Dermis microvascular lymphatic vessel endothelial cell (primary cell): ENCODE results near the gene FBXL16. TPM values are rescaled to one million over a fixed set of nuclear protein-coding genes. Genes with fewer than 3 reads are reported as not detected.
A peak's percentile ranks its signal among the peaks of the same experiment; 100 is the strongest.
"Not testable (repeated sequence)": the region's sequence is repeated elsewhere in the genome, so short reads cannot be mapped to it uniquely, and the experiment has no call there.

Experiments
- DNase-seq, 2 donors: peaks; one replicate each; pipeline versions ENCODE4 v3.0.0 to v3.0.0-alpha.2; 2010; ENCODE audit warnings: low read depth in 2 of 2
- total RNA-seq: library from RNA; depleted of rRNA; stranded (reverse); fragments of >200 nt; gene quantifications from 2 replicates; pipeline ENCODE4 v1.2.1, GENCODE V29; 2014

The FBXL16 gene
- total RNA-seq, 1 donor from 2014 or later, result under 0.01 TPM

- no peak for DNase-seq
Observed at GRCh38 chr16:692356-693108, 13.1 kb downstream of the FBXL16 start.

GRCh38 chr16:691242-691641 is 14.4 kb downstream of the FBXL16 start:
- DNase-seq, result not testable (repeated sequence)

GRCh38 chr16:689175-689897 is 16.3 kb downstream of the FBXL16 start:
- DNase-seq, result peak in 1 of 2 donors; percentile 17

- no peak for DNase-seq
Observed at GRCh38 chr16:687499-687898, 18.1 kb downstream of the FBXL16 start.

GRCh38 chr16:686459-687260 is 18.9 kb downstream of the FBXL16 start:
- no peak for DNase-seq

- DNase-seq, result peak; percentile 27 to 54
Observed at GRCh38 chr16:685967-686366, 19.6 kb downstream of the FBXL16 start.

- no peak for DNase-seq
Observed at GRCh38 chr16:684961-685696, 20.5 kb downstream of the FBXL16 start.

- peak; percentile 57 to 89 for DNase-seq
Observed at GRCh38 chr16:684071-684794, 21.4 kb downstream of the FBXL16 start, which contains the start of gene JMJD8. TSS of gene JMJD8 (minus strand) at chr16:684334. CDS start at chr16:684319, 15 bp downstream.

- no peak for DNase-seq
Observed at GRCh38 chr16:683396-684070, 22.1 kb downstream of the FBXL16 start.

- no peak for DNase-seq
Observed at GRCh38 chr16:682493-683395, 22.9 kb downstream of the FBXL16 start.

- DNase-seq, result no peak
Observed at GRCh38 chr16:681746-682427, 23.7 kb downstream of the FBXL16 start.

GRCh38 chr16:680967-681745 is 24.4 kb downstream of the FBXL16 start:
- DNase-seq, result peak in 1 of 2 donors; percentile 49

GRCh38 chr16:680625-680945 is 25.0 kb downstream of the FBXL16 start:
- DNase-seq, result no peak

GRCh38 chr16:679814-680624 is 25.6 kb downstream of the FBXL16 start, which contains the start of gene STUB1:
TSS of gene STUB1 (plus strand) at chr16:680410. CDS start at chr16:680526, 116 bp downstream.
- DNase-seq, result peak; percentile 60 to 91

- peak; percentile 30 to 62 for DNase-seq
Observed at GRCh38 chr16:678858-679813, 26.5 kb downstream of the FBXL16 start.
